Nephron progenitor cell (in vitro differentiated cells): ENCODE measurements around the gene TACR2.

ENCODE experiments used
- DNase-seq: peaks from one replicate; pipeline ENCODE4 v3.0.0; 2021
- H3K27ac Mint-ChIP-seq: 2 replicates; pipeline ENCODE4 v1.8.0; 2021; ENCODE audit warnings: mild to moderate bottlenecking, moderate library complexity, mixed read lengths
- H3K27me3 Mint-ChIP-seq: 2 replicates; pipeline ENCODE4 v1.8.0; 2021; ENCODE audit warnings: mild to moderate bottlenecking, low read depth, mixed read lengths; ENCODE audit not compliant: poor library complexity
- H3K36me3 Mint-ChIP-seq: 2 replicates; pipeline ENCODE4 v1.8.0; 2021; ENCODE audit warnings: low read depth, mixed read lengths
- H3K4me1 Mint-ChIP-seq: 2 replicates; pipeline ENCODE4 v1.8.0; 2021; ENCODE audit warnings: mixed read lengths
- H3K4me3 Mint-ChIP-seq: 2 replicates; pipeline ENCODE4 v1.8.0; 2021; ENCODE audit warnings: mild to moderate bottlenecking, moderate library complexity, mixed read lengths
- H3K9me3 Mint-ChIP-seq: 2 replicates; pipeline ENCODE4 v1.8.0; 2021; ENCODE audit warnings: mild to moderate bottlenecking, moderate library complexity, mixed read lengths
- CTCF ChIP-seq: fragments of 200-600 bp; sonication (generic); IDR thresholded peaks from 2 replicates; pipeline ENCODE4 v1.5.0; 2021; ENCODE audit warnings: antibody characterized with exemption

The TACR2 gene

DNA sequence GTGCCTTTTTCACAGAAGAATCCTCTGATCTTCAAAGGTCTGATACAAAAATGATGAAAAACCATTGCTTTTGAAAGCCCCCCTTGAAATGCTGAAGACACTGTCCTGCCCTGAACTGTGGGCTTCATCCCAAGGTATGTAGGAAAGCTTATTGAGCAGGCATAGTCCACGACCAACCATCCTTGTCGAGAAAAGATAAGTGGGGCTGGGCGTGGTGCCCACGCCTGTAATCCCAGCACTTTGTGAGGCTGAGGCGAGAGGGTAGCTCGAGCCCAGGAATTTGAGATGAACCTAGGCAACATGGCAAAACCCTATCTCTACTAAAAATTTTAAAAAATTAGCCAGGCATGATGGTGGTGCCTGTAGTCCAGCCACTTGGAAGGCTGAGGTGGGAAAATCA, 25.6 kb downstream of the TACR2 start:
- no peak overlapping the region for H3K27ac Mint-ChIP-seq
- H3K4me1 Mint-ChIP-seq = peaks cover 14% of the 10 kb centered on the region
- H3K27me3 Mint-ChIP-seq = no peaks in the 10 kb centered on the region
- H3K4me3 Mint-ChIP-seq = no peak overlapping the region
- H3K9me3 Mint-ChIP-seq = no peaks in the 10 kb centered on the region
- DNase-seq = no peak
- peaks cover 33% of the 10 kb centered on the region for H3K36me3 Mint-ChIP-seq
- no peak for TF ChIP-seq CTCF

DNA sequence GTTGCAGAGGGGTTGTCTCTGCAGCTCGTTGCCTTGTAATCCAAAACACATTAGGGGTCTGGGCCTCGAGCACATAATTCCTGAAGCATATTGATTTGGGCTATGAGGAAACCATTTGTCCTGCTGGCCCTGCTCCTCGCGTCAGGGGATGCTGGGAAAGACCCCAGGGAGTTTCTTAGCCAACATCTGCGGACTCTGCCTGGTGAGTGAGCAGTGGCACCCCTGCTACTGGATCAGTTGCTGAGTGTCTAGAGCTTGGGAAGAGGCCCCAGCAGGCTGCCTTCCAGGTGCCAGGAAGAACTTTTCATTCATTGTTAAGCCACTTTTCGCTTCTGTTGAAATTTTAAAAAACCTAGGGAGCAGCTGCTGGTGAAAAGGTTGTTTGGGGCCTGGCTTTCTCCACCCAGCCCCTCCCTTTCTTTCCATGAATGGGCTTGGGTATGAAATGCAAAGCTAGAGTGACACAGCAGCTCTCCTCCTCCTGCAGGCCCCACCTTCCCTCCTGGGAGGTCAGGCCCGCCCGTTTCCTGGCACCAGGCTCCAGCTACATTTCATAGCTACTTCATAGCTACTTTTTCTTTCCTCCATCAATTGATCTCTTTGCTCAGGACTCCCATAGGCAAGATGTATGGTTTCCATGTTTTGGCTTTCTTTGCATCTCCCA, 26.8 kb downstream of the TACR2 start:
- H3K9me3 Mint-ChIP-seq = no peaks in the 10 kb centered on the region
- no peak overlapping the region for H3K27ac Mint-ChIP-seq
- TF ChIP-seq CTCF = no peak
- DNase-seq = no peak
- H3K4me1 Mint-ChIP-seq = peaks cover 14% of the 10 kb centered on the region
- no peaks in the 10 kb centered on the region for H3K27me3 Mint-ChIP-seq
- H3K4me3 Mint-ChIP-seq = no peak overlapping the region
- H3K36me3 Mint-ChIP-seq = peaks cover 42% of the 10 kb centered on the region

- DNase-seq = no peak
- peaks cover 22% of the 10 kb centered on the region for H3K4me1 Mint-ChIP-seq
- no peak overlapping the region for H3K27ac Mint-ChIP-seq
- no peak for TF ChIP-seq CTCF
- H3K27me3 Mint-ChIP-seq = no peaks in the 10 kb centered on the region
- no peaks in the 10 kb centered on the region for H3K9me3 Mint-ChIP-seq
- peaks cover 49% of the 10 kb centered on the region for H3K36me3 Mint-ChIP-seq
- H3K4me3 Mint-ChIP-seq = no peak overlapping the region
Measured at GRCh38 chr10:69388488-69388887, 28.2 kb downstream of the TACR2 start.

GRCh38 chr10:69387500-69387899, 29.2 kb downstream of the TACR2 start:
- H3K4me3 Mint-ChIP-seq = no peak overlapping the region
- H3K9me3 Mint-ChIP-seq = no peaks in the 10 kb centered on the region
- peaks cover 54% of the 10 kb centered on the region for H3K36me3 Mint-ChIP-seq
- DNase-seq = no peak
- TF ChIP-seq CTCF = no peak
- H3K27ac Mint-ChIP-seq = no peak overlapping the region
- peaks cover 29% of the 10 kb centered on the region for H3K4me1 Mint-ChIP-seq
- H3K27me3 Mint-ChIP-seq = no peaks in the 10 kb centered on the region

DNA sequence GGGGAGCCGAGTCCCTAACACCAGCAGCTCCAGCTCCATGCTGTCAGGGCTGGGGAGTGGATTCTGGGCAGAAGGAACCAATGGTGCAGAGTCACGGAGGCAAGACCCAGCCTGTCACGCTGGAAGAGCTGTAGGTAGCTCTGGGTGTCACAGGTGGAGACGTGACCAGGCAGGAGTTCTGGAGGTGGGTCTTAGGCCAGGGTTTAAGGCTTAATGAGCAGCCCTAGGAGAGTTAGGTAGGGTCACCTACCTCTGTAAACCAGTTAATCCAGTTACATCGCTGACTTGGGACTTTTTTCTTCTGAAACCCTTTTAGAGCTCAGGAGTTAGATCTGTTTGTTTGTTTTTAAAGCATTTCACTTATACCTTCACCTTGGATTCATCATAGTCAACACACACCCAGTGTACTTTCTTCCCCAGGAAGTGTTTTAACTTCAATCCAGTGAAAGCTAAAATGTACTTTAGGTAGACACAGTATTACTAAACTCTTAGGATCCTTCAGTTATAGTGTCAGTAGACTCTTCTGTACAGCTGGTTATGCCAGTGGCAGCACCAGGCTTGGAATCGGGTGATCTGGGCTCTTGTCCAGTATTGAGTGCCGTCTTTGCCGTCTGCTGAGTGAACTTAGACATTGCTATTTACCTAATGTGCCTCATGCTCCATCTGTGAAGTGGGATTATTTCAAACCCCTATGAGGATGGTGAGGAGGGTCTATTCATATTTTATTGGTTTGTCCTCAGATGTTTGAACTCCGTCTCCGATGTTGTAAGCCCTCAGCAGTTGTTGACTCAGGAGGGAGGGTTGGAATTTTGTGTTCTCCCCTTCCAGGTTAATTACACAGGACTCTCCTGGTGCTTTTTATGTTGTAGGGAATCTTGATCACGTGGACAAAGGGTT, 31.0 kb downstream of the TACR2 start:
- Mint-ChIP-seq H3K4me1 (peaks cover 24% of the 10 kb centered on the region), H3K27ac (no peak overlapping the region), H3K27me3 (no peaks in the 10 kb centered on the region), H3K9me3 (no peaks in the 10 kb centered on the region), H3K36me3 (peaks cover 57% of the 10 kb centered on the region), H3K4me3 (no peak overlapping the region)
- TF ChIP-seq CTCF = no peak
- no peak for DNase-seq
